K562 (cell line): Measurements from ENCODE around the gene CYP21A2.
"Not testable (repeated sequence)": the region's sequence is repeated elsewhere in the genome, so short reads cannot be mapped to it uniquely, and the experiment has no call there.

Source experiments
- CHD1 ChIP-seq: fragments of 200-600 bp; sonication (generic); IDR thresholded peaks from one replicate; pipeline ENCODE4 v1.6.1; 2012; ENCODE audit warnings: mild to moderate bottlenecking, moderate library complexity, low read length, inconsistent platforms
- DNMT1 ChIP-seq: fragments of 450-650 bp; IDR thresholded peaks from 2 replicates; pipeline ENCODE4 v1.6.1; 2016; ENCODE audit warnings: antibody characterized with exemption, mild to moderate bottlenecking
- ELF1 ChIP-seq: fragments of 200-800 bp; sonication (Bioruptor generic); IDR thresholded peaks from 2 replicates; pipeline ENCODE4 v1.6.1; 2016; ENCODE audit warnings: missing genetic modification characterization, missing compliant biosample characterization
- JUNB ChIP-seq: fragments of 450-650 bp; formaldehyde crosslinking; conservative IDR thresholded peaks from 2 replicates; pipeline ENCODE4 v1.4.0; 2020; ENCODE audit warnings: mild to moderate bottlenecking
- MTA3 ChIP-seq: fragments of 450-650 bp; formaldehyde crosslinking; IDR thresholded peaks from 2 replicates; pipeline ENCODE4 v1.6.1; 2017; ENCODE audit warnings: mild to moderate bottlenecking, borderline replicate concordance
- PHF8 ChIP-seq: fragments of 200-600 bp; sonication (generic); IDR thresholded peaks from 2 replicates; pipeline ENCODE4 v1.6.1; 2012; ENCODE audit warnings: mixed run types, mild to moderate bottlenecking, inconsistent platforms, low read length, moderate library complexity, borderline replicate concordance
- SMAD1 ChIP-seq: fragments of 150-350 bp; IDR thresholded peaks from 2 replicates; pipeline ENCODE4 v1.6.1; 2014; ENCODE audit warnings: low read length, low read depth; ENCODE audit not compliant: partially characterized antibody
- ZKSCAN8 ChIP-seq: fragments of 200-800 bp; sonication (Bioruptor generic); IDR thresholded peaks from 2 replicates; pipeline ENCODE4 v1.6.1; 2016; ENCODE audit warnings: missing genetic modification characterization, missing compliant biosample characterization
- ZNF184 ChIP-seq: sonication (generic); formaldehyde crosslinking; IDR thresholded peaks from 2 replicates; pipeline ENCODE4 v1.5.0; 2020; ENCODE audit warnings: missing genetic modification reagents
- TF ChIP-seq, protein P1 (sequence below), 3 experiments: IDR thresholded peaks in 2 of 3; conservative IDR thresholded peaks in 1 of 3; 2 replicates each; pipeline ENCODE4 v1.5.1; 2011 to 2012; ENCODE audit warnings: low read length in 3 of 3, mild to moderate bottlenecking in 3 of 3, control low read depth in 2 of 3, improper control_type of control experiment in 1 of 3, inconsistent platforms in 1 of 3, low read depth in 1 of 3, mixed read lengths in 1 of 3, moderate library complexity in 1 of 3; ENCODE audit not compliant: insufficient read depth in 2 of 3
- TF ChIP-seq, protein P2 (sequence below), 2 experiments: fragments of 450-650 bp; conservative IDR thresholded peaks; 2 replicates each; pipeline ENCODE4 v1.6.1; 2017; ENCODE audit warnings: mild to moderate bottlenecking in 2 of 2, moderate library complexity in 2 of 2
- TF ChIP-seq, protein P3 (sequence below): fragments of 250-450 bp; sonication (Bioruptor Pico); IDR thresholded peaks from 2 replicates; pipeline ENCODE4 v1.5.0; 2022; ENCODE audit warnings: mild to moderate bottlenecking
- TF ChIP-seq, protein P4 (sequence below): sonication (generic); formaldehyde crosslinking; IDR thresholded peaks from 2 replicates; pipeline ENCODE4 v1.8.0; 2022; ENCODE audit warnings: mild to moderate bottlenecking, missing genetic modification reagents, borderline replicate concordance

DNA sequence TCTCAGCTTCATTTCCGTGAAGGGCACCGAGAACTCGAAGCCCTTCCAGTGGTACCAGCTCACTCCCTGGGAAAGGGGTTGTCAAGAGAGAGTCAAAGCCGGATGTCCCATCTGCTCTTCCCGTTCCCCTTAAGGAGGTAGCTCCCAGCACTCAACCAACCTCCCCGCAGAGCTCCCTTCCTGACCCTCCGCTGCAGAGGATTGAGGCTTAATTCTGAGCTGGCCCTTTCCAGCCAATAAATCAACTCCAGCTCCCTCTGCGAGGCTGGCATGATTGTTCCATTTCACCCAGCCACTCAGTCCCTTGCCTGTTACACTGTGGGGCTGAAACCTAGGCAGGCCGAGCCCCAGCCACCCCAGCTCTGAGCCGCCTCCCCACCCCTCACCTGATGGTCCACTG, 3.2 kb downstream of the CYP21A2 start:
- TF ChIP-seq, protein P1, sequence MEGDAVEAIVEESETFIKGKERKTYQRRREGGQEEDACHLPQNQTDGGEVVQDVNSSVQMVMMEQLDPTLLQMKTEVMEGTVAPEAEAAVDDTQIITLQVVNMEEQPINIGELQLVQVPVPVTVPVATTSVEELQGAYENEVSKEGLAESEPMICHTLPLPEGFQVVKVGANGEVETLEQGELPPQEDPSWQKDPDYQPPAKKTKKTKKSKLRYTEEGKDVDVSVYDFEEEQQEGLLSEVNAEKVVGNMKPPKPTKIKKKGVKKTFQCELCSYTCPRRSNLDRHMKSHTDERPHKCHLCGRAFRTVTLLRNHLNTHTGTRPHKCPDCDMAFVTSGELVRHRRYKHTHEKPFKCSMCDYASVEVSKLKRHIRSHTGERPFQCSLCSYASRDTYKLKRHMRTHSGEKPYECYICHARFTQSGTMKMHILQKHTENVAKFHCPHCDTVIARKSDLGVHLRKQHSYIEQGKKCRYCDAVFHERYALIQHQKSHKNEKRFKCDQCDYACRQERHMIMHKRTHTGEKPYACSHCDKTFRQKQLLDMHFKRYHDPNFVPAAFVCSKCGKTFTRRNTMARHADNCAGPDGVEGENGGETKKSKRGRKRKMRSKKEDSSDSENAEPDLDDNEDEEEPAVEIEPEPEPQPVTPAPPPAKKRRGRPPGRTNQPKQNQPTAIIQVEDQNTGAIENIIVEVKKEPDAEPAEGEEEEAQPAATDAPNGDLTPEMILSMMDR (IDR thresholded peaks at IDR 0.05 in 2 of 3, conservative IDR thresholded peaks at IDR 0.05 in 1 of 3; ENCODE audit: insufficient read depth in 2 of 3, low read depth in 1 of 3, low read length in 3 of 3), result not testable (repeated sequence)
- TF ChIP-seq JUNB; SMAD1; PHF8; DNMT1; ZKSCAN8; MTA3; CHD1; ELF1 (tag); ZNF184 (CRISPR knock-in tag): not testable (repeated sequence)
- TF ChIP-seq, protein P2, sequence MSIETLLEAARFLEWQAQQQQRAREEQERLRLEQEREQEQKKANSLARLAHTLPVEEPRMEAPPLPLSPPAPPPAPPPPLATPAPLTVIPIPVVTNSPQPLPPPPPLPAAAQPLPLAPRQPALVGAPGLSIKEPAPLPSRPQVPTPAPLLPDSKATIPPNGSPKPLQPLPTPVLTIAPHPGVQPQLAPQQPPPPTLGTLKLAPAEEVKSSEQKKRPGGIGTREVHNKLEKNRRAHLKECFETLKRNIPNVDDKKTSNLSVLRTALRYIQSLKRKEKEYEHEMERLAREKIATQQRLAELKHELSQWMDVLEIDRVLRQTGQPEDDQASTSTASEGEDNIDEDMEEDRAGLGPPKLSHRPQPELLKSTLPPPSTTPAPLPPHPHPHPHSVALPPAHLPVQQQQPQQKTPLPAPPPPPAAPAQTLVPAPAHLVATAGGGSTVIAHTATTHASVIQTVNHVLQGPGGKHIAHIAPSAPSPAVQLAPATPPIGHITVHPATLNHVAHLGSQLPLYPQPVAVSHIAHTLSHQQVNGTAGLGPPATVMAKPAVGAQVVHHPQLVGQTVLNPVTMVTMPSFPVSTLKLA (conservative IDR thresholded peaks at IDR 0.05), result not testable (repeated sequence)
- TF ChIP-seq, protein P3, sequence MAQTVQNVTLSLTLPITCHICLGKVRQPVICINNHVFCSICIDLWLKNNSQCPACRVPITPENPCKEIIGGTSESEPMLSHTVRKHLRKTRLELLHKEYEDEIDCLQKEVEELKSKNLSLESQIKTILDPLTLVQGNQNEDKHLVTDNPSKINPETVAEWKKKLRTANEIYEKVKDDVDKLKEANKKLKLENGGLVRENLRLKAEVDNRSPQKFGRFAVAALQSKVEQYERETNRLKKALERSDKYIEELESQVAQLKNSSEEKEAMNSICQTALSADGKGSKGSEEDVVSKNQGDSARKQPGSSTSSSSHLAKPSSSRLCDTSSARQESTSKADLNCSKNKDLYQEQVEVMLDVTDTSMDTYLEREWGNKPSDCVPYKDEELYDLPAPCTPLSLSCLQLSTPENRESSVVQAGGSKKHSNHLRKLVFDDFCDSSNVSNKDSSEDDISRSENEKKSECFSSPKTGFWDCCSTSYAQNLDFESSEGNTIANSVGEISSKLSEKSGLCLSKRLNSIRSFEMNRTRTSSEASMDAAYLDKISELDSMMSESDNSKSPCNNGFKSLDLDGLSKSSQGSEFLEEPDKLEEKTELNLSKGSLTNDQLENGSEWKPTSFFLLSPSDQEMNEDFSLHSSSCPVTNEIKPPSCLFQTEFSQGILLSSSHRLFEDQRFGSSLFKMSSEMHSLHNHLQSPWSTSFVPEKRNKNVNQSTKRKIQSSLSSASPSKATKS (CRISPR knock-in tag), result not testable (repeated sequence)
- TF ChIP-seq, protein P4, sequence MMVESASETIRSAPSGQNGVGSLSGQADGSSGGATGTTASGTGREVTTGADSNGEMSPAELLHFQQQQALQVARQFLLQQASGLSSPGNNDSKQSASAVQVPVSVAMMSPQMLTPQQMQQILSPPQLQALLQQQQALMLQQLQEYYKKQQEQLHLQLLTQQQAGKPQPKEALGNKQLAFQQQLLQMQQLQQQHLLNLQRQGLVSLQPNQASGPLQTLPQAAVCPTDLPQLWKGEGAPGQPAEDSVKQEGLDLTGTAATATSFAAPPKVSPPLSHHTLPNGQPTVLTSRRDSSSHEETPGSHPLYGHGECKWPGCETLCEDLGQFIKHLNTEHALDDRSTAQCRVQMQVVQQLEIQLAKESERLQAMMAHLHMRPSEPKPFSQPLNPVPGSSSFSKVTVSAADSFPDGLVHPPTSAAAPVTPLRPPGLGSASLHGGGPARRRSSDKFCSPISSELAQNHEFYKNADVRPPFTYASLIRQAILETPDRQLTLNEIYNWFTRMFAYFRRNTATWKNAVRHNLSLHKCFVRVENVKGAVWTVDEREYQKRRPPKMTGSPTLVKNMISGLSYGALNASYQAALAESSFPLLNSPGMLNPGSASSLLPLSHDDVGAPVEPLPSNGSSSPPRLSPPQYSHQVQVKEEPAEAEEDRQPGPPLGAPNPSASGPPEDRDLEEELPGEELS (CRISPR knock-in tag), result not testable (repeated sequence)
